Limb (tissue), 2 donors: ENCODE measurements around the gene BTBD9.
"Not testable (repeated sequence)": the region's sequence is repeated elsewhere in the genome, so short reads cannot be mapped to it uniquely, and the experiment has no call there.

ENCODE experiments used
- DNase-seq, 2 donors: peaks; one replicate each; pipeline ENCODE4 v3.0.0-alpha.2; 2016; ENCODE audit errors: extremely low spot score in 2 of 2

BTBD9 gene

GRCh38 chr6:38349221-38349620 is 290.5 kb downstream of the BTBD9 start:
- no peak for DNase-seq

- DNase-seq: no peak
Measured at GRCh38 chr6:38348371-38348770, 291.4 kb downstream of the BTBD9 start.

- not testable (repeated sequence) for DNase-seq
Measured at GRCh38 chr6:38347829-38348228, 291.9 kb downstream of the BTBD9 start.

GRCh38 chr6:38346291-38347079 is 293.2 kb downstream of the BTBD9 start:
- DNase-seq: no peak

GRCh38 chr6:38345586-38345985 is 294.1 kb downstream of the BTBD9 start:
- no peak for DNase-seq

GRCh38 chr6:38341496-38341895 is 298.2 kb downstream of the BTBD9 start:
- no peak for DNase-seq

- no peak for DNase-seq
Measured at GRCh38 chr6:38339914-38340313, 299.8 kb downstream of the BTBD9 start.

- no peak for DNase-seq
Measured at GRCh38 chr6:38337819-38338465, 301.8 kb downstream of the BTBD9 start.

GRCh38 chr6:38336922-38337321 is 302.8 kb downstream of the BTBD9 start:
- no peak for DNase-seq

GRCh38 chr6:38326837-38327236 is 312.9 kb downstream of the BTBD9 start:
- no peak for DNase-seq

GRCh38 chr6:38323216-38323615 is 316.5 kb downstream of the BTBD9 start:
- DNase-seq: no peak

GRCh38 chr6:38322138-38322537 is 317.6 kb downstream of the BTBD9 start:
- DNase-seq: no peak

GRCh38 chr6:38320843-38321242 is 318.9 kb downstream of the BTBD9 start:
- DNase-seq: no peak

GRCh38 chr6:38320358-38320757 is 319.4 kb downstream of the BTBD9 start:
- DNase-seq: no peak

- DNase-seq: no peak
Measured at GRCh38 chr6:38319256-38320212, 320.2 kb downstream of the BTBD9 start.

- no peak for DNase-seq
Measured at GRCh38 chr6:38316099-38316868, 323.4 kb downstream of the BTBD9 start.

- no peak for DNase-seq
Measured at GRCh38 chr6:38311201-38311600, 328.5 kb downstream of the BTBD9 start.

- DNase-seq: no peak
Measured at GRCh38 chr6:38310061-38310460, 329.7 kb downstream of the BTBD9 start.

- DNase-seq: no peak
Measured at GRCh38 chr6:38307740-38308139, 332.0 kb downstream of the BTBD9 start.

GRCh38 chr6:38306931-38307330 is 332.8 kb downstream of the BTBD9 start:
- DNase-seq: peak in 1 of 2 donors; percentile 50
